ENCODE results near the gene CCND2.

Gene CCND2

DNA sequence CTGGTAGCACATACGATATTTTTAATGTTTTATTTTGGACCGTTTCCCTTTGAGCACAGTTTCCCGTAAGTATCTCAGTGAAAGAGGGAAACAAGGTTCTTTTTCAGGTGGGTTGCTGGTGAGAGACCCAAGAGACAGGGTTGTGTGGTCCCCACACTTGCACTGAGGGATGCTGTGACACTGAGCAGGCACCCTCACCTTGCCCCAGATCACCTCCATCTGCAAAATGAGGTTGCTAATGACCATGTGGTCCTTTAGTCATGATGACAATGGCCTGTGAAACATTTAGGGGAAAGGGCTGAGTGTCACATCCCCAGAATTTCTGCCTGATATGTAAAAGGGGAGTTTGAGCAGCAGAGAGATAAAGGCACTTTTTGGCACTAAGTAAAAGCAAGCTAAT lies 4.3 kb downstream of the CCND2 start:
- no peak for DNase-seq

GRCh38 chr12:4278329-4279197 lies 5.0 kb downstream of the CCND2 start:
- no peak for DNase-seq

DNA sequence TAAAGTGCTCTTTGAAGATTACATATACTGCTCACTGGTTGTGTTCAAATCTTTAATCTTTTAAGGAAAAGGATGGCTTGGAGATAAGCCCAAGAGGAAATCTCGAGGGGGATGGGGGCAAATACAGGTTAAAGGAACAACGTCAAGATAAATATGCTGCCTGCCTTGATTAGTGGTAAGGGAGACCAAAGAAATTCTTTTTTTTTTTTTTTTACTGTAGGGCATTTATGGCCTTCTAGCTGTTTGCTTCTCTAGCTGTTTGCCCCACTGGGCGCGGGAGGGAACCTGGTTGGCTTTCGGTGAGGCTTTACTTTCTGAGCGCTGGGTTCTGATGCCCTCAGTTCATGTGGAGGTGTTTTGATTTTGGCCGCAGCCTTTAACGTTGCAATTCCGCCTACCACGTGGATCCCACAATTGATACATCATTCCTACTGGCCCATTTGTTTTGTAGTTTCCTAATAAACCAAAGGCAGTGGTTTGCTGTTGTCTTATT lies 5.7 kb downstream of the CCND2 start:
- DNase-seq = no peak

DNA sequence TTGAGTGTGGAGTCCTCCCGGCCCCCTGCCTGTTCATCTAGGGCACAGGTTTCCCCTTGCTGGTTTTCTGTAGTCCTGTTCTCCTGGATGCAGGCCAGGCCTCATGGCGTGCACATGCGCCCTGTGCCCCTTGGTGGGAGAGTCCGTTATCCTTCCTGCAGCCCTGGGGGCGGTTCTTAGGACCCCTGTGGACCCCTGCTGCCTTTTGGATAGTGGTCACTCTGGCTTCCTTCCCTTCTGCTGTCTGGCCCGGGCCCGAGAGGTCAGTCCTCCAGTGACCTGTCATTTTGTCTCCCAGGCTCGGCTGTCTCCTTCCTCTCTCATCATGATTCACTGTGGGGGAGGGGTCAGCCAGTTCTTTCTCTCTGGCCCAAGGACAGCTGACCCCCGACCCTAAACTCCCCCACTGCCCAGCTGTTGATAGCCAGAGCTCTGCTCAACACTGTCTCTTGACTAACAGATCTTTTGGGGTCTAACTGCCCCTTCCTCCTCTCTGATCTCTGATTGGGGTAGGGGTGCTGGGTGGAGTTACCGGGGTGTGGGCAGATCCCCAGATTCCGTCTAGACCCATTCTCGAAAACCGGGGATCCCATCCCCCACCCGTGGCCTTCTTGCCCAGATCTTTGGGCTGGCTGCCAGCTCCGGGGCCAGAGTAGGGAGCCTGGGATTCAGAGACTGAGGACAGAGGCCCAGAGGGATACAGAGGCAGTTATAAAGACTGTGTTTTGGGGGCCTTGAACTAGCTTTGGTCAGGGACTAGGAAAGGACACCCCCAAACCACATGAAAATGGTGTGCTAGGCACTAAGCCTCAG lies 7.0 kb downstream of the CCND2 start:
- no peak for DNase-seq

GRCh38 chr12:4281173-4281654 lies 7.7 kb downstream of the CCND2 start:
- DNase-seq = no peak

GRCh38 chr12:4282103-4282891 lies 8.7 kb downstream of the CCND2 start:
- no peak for DNase-seq

- DNase-seq = no peak
These were observed 9.4 kb downstream of the CCND2 start for GRCh38 chr12:4282892-4283511.

DNA sequence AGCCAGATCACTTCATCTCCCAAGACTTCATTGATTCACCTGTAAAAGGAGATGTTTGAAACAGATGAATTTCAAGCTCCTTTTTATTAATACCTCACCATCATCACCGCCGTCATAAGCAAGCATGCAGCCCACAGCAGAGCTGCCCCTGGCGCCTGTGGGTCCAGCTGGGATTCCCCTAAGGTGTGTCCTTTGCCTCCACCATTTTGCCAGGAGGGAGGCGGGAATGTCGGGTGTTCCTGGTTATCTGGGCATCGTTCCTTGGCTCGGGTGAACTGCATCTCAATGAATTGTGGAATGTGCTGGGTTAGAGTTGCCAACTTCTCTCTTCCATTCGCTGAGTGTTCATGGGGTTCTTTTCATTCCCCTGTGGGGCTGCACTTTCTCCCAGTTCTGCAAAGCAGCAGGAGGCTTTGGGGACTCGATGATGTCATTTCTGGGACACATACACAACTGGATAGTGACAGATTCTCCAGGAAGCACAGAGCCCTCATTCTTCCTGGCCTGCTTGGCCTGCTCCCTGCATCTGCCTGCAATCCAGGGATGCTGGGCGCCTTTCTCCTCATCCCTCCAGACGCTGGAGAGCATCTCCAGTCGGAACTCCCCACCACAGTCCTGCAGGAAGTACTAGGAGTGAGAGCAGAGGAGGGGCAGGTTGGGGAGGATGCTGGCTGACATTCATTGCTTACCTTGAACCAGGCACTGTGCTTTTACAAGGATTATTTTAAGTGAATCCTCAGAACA lies 10.1 kb downstream of the CCND2 start:
- DNase-seq = no peak

DNA sequence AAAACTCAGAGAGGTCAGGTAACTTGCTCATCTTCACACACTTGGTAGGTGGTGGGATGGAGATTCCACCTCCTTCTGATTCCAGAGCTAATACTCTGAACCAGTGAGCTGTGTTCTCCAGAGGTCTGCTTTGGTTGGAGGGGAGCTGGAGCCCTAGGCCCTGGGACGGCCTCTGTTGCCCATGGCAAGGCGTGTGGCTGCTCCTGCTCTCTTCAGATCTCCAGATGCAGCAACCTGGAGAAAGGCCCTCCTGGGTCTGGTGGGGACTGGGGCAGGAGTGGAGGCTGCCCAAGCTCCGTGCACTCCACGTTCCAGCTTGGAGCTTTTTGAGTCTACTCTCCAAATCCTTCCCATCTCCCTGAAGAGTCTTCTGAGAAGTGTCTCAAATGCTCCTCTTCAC lies 10.7 kb downstream of the CCND2 start:
- no peak for DNase-seq

DNA sequence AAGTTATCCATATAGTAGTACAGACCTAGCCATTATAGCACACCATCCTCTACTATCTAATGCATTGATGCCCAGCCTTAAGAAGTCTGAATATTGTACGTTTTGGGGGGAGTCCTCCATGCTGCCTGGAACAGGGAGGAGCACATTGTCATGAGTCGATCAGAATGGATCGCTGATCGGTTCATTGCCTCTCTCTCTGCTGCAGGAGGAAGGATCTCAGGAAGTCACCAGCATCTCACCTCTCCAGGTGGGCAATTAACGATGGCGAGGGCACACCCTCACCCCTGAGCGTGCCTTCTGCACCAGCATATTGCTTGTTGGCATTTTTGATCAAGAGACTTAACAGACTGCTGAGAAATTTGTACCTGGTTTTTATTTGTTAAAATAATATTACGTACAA lies 11.5 kb downstream of the CCND2 start:
- no peak for DNase-seq

DNA sequence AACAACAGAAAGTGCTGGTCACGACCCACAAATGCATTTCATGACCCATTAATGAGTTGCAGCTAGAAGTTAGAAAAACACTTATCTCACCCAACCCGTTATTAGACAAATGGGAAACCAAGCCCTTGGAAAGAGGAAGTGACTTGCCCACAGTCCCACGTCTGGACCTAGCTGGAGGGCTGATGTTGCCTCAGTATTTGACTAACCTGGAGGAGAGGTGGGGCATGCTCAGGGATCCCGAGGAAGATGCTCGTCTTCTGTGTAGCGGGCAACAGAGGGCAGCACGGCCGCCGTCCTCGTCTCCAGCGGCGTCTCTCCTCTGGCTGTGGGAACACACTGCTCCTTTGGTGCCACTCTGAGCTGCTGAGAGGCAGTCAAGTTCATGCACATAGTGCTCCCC lies 12.7 kb downstream of the CCND2 start:
- no peak for DNase-seq

DNA sequence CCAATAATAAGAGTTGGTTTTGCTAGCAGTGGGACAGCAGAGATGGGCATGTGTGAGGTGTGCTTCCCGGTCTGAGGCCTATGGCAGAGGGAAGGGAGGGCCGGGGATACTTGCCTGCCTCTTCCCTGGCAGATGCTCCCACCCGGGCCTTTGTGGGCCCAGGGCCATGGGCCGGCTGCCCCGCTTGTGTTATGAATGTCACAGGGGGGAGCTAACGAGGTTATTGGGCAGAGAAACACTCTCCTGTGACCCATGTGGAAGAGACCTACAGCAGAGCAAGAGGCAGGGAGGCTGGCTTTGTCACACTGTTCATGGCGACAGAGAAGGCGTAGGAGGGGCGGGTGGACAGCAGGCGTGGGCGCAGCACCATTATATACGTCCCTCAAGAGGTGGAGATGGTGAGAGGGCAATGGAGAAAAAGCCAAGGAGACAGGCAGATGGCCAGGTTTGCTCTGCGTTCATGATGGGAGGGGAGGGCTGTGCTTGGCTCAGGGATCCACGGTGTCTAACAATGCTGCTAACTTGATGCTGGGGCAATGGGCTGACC lies 13.3 kb downstream of the CCND2 start:
- DNase-seq = no peak

DNA sequence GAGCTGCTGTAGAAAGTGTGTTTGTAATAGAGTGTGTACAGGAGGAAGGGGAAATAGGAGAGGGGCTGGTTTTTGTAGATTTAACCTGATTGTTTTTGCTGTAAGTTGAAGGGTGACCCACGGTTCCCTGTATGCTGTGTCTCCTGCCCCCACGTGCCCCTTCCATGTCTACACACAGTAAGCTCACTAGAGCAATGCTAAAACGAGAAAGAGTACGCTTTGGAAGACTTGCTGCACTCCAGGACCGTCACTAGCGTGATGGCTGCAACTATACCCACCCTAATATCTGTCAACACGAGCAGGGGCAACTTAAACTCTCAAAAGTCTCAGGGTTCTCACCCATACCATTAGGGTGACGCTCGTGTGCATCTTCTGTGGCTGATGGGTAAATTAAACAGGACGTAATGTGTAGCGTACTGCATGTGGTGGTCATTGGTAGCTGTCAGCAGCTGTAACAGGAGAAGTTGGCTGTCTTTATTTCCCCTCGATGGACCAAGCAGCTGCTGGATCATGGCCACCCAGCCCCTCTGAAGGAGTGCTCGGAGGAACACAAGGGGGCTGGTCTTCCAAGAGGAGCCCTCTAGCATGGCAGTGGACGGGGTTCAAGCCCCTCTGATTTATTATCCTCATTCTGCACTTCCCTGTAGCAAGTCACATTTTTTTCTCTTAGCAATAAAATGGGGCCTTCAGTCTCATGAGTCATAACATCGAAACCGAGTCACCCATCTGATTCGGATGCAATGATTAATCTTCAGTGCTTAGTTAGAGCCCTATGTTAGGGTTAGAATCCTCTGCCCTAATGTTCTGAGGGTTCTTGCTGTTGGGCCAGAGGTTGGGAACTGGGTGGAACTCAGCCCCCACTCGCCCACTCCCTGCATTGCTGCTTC lies 14.0 kb downstream of the CCND2 start:
- DNase-seq = no peak

- no peak for DNase-seq
These were observed 15.0 kb downstream of the CCND2 start for GRCh38 chr12:4288296-4289131.

DNA sequence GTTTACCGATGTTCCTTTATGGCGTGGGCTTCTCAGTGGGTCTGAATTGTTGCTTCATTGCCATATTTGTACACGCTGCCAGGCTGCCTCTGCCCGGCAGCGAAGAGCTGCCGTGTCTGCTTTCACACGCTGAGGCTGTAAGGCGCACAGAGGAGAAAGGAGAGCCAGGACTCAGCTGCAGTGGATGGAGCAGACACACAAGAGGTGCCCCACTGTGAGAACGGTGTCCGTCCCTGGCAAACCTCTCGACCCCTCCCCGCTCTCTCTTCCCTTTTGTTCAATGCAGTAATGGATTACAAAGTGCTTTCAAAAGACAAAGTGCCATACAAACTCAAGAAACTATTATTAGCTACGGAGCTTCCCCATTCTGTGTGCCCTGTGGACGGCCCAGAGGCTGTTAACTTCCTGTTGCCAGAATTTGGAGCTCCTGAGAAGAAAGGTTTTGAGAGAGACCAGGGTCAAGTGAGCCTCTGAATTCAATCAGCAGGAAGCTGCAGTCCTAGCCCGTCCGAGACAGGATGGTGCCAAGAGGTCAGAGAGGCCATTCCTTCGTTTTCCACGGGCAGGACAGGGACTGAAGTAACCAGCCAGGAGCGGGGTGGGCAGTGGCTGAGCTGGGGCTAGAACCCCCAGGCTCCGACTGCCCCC lies 15.8 kb downstream of the CCND2 start:
- peak; percentile 46 for DNase-seq

GRCh38 chr12:4289998-4290790 lies 16.6 kb downstream of the CCND2 start:
- no peak for DNase-seq

DNA sequence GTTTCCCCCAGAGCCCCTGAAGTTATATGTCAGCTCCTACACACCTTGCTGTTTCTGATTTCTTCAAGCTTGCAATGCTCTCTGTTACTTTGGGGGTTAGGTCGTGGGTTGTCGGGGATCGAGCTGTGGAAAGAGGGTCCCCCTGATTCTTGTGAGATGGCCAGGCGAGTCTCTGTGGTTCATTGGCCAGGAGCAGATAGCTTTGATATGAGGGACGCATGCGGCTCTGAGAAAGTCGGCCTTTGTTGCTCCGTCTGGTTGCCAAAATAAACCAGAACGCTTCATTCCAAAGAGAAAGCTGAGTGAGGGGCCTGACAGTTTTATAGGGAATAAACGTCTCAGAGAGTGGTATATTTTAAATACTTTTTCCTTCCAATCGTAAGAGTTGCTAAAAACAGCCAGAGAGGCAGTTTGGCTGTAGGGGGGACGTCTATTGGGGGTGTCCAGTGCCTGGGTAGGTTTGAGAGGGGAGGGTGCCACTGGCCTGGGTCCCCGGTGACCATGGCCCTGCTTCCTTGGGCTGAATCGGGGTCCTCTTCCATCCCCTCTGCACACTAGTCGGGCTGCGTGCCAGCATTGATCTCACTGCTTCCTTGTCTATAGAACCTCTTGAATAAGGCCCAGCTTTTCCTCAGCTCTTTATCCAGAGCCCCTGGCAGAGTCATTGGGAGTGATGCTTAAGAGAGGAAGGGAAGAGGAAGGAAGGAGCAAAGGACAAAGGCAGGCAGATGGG lies 18.9 kb downstream of the CCND2 start:
- peak; percentile 37 for DNase-seq
